B cell (primary cell): Measurements from ENCODE around the gene AXIN2.

Experiments used
- EZH2 ChIP-seq: IDR thresholded peaks from 2 replicates; pipeline ENCODE4 v1.6.1; 2012; ENCODE audit warnings: borderline replicate concordance, low read depth, mild to moderate bottlenecking, moderate library complexity, low read length; ENCODE audit not compliant: insufficient read depth, poor library complexity, severe bottlenecking
- TF ChIP-seq, protein P1 (sequence below): fragments of 200-600 bp; IDR thresholded peaks from one replicate; pipeline ENCODE4 v1.8.0; 2022; ENCODE audit warnings: antibody characterized with exemption, mild to moderate bottlenecking

DNA sequence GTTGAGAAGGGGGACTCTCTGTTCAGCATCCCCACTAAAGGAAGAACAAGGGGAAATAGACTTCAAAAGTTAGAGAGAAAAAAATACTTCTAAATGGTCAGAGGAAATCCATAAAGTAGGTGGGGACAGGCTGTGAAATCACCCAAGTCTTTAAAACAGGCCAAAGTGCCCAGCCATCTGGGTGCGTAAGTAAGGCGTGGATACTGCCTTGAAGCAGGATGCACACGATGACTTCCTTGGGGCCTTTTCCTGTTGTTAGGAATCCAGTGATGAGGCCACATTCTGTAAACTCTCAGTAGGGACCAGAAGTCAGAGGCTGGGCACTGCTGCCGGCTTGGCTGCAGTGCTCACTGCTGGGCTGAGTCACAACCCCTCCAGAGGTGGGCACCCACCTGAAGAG, 9.2 kb downstream of the AXIN2 start:
- no peak for TF ChIP-seq EZH2
- TF ChIP-seq, protein P1, sequence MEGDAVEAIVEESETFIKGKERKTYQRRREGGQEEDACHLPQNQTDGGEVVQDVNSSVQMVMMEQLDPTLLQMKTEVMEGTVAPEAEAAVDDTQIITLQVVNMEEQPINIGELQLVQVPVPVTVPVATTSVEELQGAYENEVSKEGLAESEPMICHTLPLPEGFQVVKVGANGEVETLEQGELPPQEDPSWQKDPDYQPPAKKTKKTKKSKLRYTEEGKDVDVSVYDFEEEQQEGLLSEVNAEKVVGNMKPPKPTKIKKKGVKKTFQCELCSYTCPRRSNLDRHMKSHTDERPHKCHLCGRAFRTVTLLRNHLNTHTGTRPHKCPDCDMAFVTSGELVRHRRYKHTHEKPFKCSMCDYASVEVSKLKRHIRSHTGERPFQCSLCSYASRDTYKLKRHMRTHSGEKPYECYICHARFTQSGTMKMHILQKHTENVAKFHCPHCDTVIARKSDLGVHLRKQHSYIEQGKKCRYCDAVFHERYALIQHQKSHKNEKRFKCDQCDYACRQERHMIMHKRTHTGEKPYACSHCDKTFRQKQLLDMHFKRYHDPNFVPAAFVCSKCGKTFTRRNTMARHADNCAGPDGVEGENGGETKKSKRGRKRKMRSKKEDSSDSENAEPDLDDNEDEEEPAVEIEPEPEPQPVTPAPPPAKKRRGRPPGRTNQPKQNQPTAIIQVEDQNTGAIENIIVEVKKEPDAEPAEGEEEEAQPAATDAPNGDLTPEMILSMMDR, result no peak
